Measurements from ENCODE around the gene RALB. TPM values are rescaled to one million over a fixed set of nuclear protein-coding genes. Genes with fewer than 3 reads are reported as not detected.

RALB gene
- total and polyA plus RNA-seq, 2 donors from 2014 or later = 58.5 to 64.5 TPM

GRCh38 chr2:120244656-120245519 is 7.8 kb upstream of the RALB start:
- Histone ChIP-seq H3K36me3 (ENCODE audit: control insufficient read depth in 2 of 3, insufficient read depth in 3 of 3, low read length in 3 of 3) (no peaks in the 10 kb centered on the region), H3K9ac (ENCODE audit: low read length in 3 of 3) (no peak overlapping the region), H3K4me1 (ENCODE audit: control insufficient read depth in 2 of 3, insufficient read depth in 2 of 3, low read depth in 1 of 3, low read length in 3 of 3) (peaks cover 0 to 7% (median 2%) of the 10 kb centered on the region in 3 donors), H3K27ac (ENCODE audit: low read depth in 2 of 2, low read length in 2 of 2) (no peak overlapping the region), H3K4me3 (ENCODE audit: low read length in 3 of 3) (no peak overlapping the region), H3K27me3 (ENCODE audit: control insufficient read depth, insufficient read depth, low read length) (no peaks in the 10 kb centered on the region), H3K9me3 (ENCODE audit: control insufficient read depth in 2 of 3, insufficient read depth in 1 of 3, low read length in 3 of 3) (no peaks in the 10 kb centered on the region)
- DNase-seq (no peak), FAIRE-seq (no peak)
- TF ChIP-seq, protein P1, sequence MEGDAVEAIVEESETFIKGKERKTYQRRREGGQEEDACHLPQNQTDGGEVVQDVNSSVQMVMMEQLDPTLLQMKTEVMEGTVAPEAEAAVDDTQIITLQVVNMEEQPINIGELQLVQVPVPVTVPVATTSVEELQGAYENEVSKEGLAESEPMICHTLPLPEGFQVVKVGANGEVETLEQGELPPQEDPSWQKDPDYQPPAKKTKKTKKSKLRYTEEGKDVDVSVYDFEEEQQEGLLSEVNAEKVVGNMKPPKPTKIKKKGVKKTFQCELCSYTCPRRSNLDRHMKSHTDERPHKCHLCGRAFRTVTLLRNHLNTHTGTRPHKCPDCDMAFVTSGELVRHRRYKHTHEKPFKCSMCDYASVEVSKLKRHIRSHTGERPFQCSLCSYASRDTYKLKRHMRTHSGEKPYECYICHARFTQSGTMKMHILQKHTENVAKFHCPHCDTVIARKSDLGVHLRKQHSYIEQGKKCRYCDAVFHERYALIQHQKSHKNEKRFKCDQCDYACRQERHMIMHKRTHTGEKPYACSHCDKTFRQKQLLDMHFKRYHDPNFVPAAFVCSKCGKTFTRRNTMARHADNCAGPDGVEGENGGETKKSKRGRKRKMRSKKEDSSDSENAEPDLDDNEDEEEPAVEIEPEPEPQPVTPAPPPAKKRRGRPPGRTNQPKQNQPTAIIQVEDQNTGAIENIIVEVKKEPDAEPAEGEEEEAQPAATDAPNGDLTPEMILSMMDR (IDR thresholded peaks at IDR 0.05; ENCODE audit: borderline replicate concordance, extremely low read depth, insufficient read depth) = no peak
- intact Hi-C loops (cut with DNase I) = no loop called here

GRCh38 chr2:120245520-120246332 is 6.9 kb upstream of the RALB start:
- Histone ChIP-seq H3K9me3 (ENCODE audit: control insufficient read depth in 2 of 3, insufficient read depth in 1 of 3, low read length in 3 of 3) (no peaks in the 10 kb centered on the region), H3K27ac (ENCODE audit: low read depth in 2 of 2, low read length in 2 of 2) (no peak overlapping the region), H3K36me3 (ENCODE audit: control insufficient read depth in 2 of 3, insufficient read depth in 3 of 3, low read length in 3 of 3) (no peaks in the 10 kb centered on the region), H3K4me3 (ENCODE audit: low read length in 3 of 3) (no peak overlapping the region), H3K4me1 (ENCODE audit: control insufficient read depth in 2 of 3, insufficient read depth in 2 of 3, low read depth in 1 of 3, low read length in 3 of 3) (peaks cover 0 to 7% (median 2%) of the 10 kb centered on the region in 3 donors), H3K9ac (ENCODE audit: low read length in 3 of 3) (no peak overlapping the region), H3K27me3 (ENCODE audit: control insufficient read depth, insufficient read depth, low read length) (no peaks in the 10 kb centered on the region)
- no peak for FAIRE-seq
- intact Hi-C loops (cut with DNase I) = no loop called here
- TF ChIP-seq, protein P1 (IDR thresholded peaks at IDR 0.05; ENCODE audit: borderline replicate concordance, extremely low read depth, insufficient read depth) = no peak
- DNase-seq = peak in 4 of 5 donors; percentile 86 to 94 (median 90)

- Histone ChIP-seq H3K4me1 (ENCODE audit: control insufficient read depth in 2 of 3, insufficient read depth in 2 of 3, low read depth in 1 of 3, low read length in 3 of 3) (peaks cover 0 to 8% (median 2%) of the 10 kb centered on the region in 3 donors), H3K9ac (ENCODE audit: low read length in 3 of 3) (no peak overlapping the region), H3K36me3 (ENCODE audit: control insufficient read depth in 2 of 3, insufficient read depth in 3 of 3, low read length in 3 of 3) (no peaks in the 10 kb centered on the region), H3K4me3 (ENCODE audit: low read length in 3 of 3) (no peak overlapping the region), H3K27ac (ENCODE audit: low read depth in 2 of 2, low read length in 2 of 2) (no peak overlapping the region), H3K27me3 (ENCODE audit: control insufficient read depth, insufficient read depth, low read length) (no peaks in the 10 kb centered on the region), H3K9me3 (ENCODE audit: control insufficient read depth in 2 of 3, insufficient read depth in 1 of 3, low read length in 3 of 3) (no peaks in the 10 kb centered on the region)
- FAIRE-seq = no peak
- intact Hi-C loops (cut with DNase I) = no loop called here
- DNase-seq = no peak
- TF ChIP-seq, protein P1 (IDR thresholded peaks at IDR 0.05; ENCODE audit: borderline replicate concordance, extremely low read depth, insufficient read depth) = no peak
Observed at GRCh38 chr2:120246546-120247300, 5.9 kb upstream of the RALB start.

All from kidney (tissue), 14 donors.